HEK293T (cell line): ENCODE measurements around the gene ENDOU.

Source experiments
- CTCF ChIA-PET: fragments of 350-600 bp; formaldehyde crosslinking; extraction: SDS; loops from one replicate; lab custom pipeline; 2021; ENCODE audit warnings: antibody characterized with exemption, inconsistent platforms; lab: Yijun Ruan, JAX
- POLR2A ChIA-PET: fragments of 350-600 bp; formaldehyde crosslinking; extraction: SDS; loops from one replicate; lab custom pipeline; 2020; ENCODE audit warnings: antibody characterized with exemption, inconsistent platforms; lab: Yijun Ruan, JAX
- DNase-seq: peaks from one replicate; pipeline ENCODE4 v3.0.0; 2012; ENCODE audit warnings: mixed read lengths; ENCODE audit errors: extremely low spot score
- ARNT ChIP-seq: fragments of 450-650 bp; IDR thresholded peaks from 2 replicates; pipeline ENCODE4 v1.6.1; 2017; ENCODE audit warnings: mild to moderate bottlenecking
- BHLHE40 ChIP-seq: fragments of 450-650 bp; IDR thresholded peaks from 2 replicates; pipeline ENCODE4 v1.6.1; 2016; ENCODE audit warnings: mild to moderate bottlenecking, moderate library complexity, borderline replicate concordance
- CTBP1 ChIP-seq: fragments of 450-650 bp; IDR thresholded peaks from 2 replicates; pipeline ENCODE4 v1.6.1; 2016; ENCODE audit warnings: borderline replicate concordance
- ELF4 ChIP-seq: fragments of 450-650 bp; IDR thresholded peaks from 2 replicates; pipeline ENCODE4 v1.6.1; 2017; ENCODE audit warnings: antibody characterized with exemption
- FOXA1 ChIP-seq: fragments of 450-650 bp; IDR thresholded peaks from 2 replicates; pipeline ENCODE4 v1.6.1; 2016; ENCODE audit warnings: mild to moderate bottlenecking
- FOXK2 ChIP-seq: fragments of 450-650 bp; IDR thresholded peaks from 2 replicates; pipeline ENCODE4 v1.6.1; 2016; ENCODE audit warnings: mild to moderate bottlenecking
- FOXM1 ChIP-seq: fragments of 450-650 bp; IDR thresholded peaks from 2 replicates; pipeline ENCODE4 v1.6.1; 2017; ENCODE audit warnings: mild to moderate bottlenecking, borderline replicate concordance
- HDGF ChIP-seq: fragments of 450-650 bp; IDR thresholded peaks from 2 replicates; pipeline ENCODE4 v1.6.1; 2017; ENCODE audit warnings: antibody characterized with exemption, borderline replicate concordance
- L3MBTL2 ChIP-seq: fragments of 450-650 bp; conservative IDR thresholded peaks from 2 replicates; pipeline ENCODE4 v1.6.1; 2016; ENCODE audit warnings: mild to moderate bottlenecking
- LEF1 ChIP-seq: fragments of 450-650 bp; IDR thresholded peaks from 2 replicates; pipeline ENCODE4 v1.6.1; 2017; ENCODE audit warnings: mild to moderate bottlenecking, borderline replicate concordance
- NFRKB ChIP-seq: fragments of 450-650 bp; IDR thresholded peaks from 2 replicates; pipeline ENCODE4 v1.6.1; 2016; ENCODE audit warnings: mild to moderate bottlenecking, moderate library complexity
- PKNOX1 ChIP-seq: fragments of 450-650 bp; IDR thresholded peaks from 2 replicates; pipeline ENCODE4 v1.6.1; 2016
- SP1 ChIP-seq: fragments of 450-650 bp; IDR thresholded peaks from 2 replicates; pipeline ENCODE4 v1.6.1; 2017
- SUZ12 ChIP-seq: fragments of 450-650 bp; IDR thresholded peaks from 2 replicates; pipeline ENCODE4 v1.6.1; 2016; ENCODE audit warnings: mild to moderate bottlenecking
- TARDBP ChIP-seq: fragments of 450-650 bp; IDR thresholded peaks from 2 replicates; pipeline ENCODE4 v1.6.1; 2016
- ZNF384 ChIP-seq: fragments of 450-650 bp; IDR thresholded peaks from 2 replicates; pipeline ENCODE4 v1.6.1; 2016

The ENDOU gene

GRCh38 chr12:47754881-47755280 lies 29.6 kb upstream of the ENDOU start:
- POLR2A ChIA-PET: interaction anchor here (0.7 to 1.6 kb wide), 4 partner anchors 12 to 17 kb away, joined by 3 to 5 read pairs (median 3); no protein-coding TSS in a partner anchor
- TF ChIP-seq PKNOX1 (no peak), LEF1 (no peak), BHLHE40 (no peak), FOXM1 (no peak), CTBP1 (no peak), FOXA1 (no peak), ARNT (no peak), ELF4 (no peak)
- no peak for DNase-seq
- CTCF ChIA-PET: interaction anchor here (0.8 to 4.7 kb wide), 3 partner anchors 11 to 85 kb away, joined by 3 to 19 read pairs (median 6); no protein-coding TSS in a partner anchor

DNA sequence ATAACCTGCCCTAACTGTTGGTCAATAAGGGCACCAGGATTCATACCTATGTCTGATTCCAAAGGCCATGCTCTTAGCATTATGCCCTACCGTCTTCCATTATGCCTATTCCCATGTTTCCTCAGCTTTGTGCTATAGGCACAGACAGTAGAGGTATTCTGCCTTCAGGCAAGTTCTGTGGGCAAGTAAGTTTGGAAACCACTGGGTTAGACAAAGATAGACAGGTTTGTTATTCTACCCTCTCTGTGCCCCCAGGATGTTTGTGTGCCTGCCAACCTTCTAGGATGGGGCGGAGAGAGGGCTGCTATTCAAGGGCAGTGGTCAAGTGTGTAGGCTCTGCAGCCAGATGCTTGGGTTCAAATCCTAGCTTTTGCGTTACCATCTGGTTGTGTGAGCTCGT lies 28.8 kb upstream of the ENDOU start:
- POLR2A ChIA-PET: interaction anchor here (1.6 kb wide), 1 partner anchor 15 kb away, joined by 5 read pairs; no protein-coding TSS in a partner anchor
- CTCF ChIA-PET: interaction anchor here (0.8 to 4.7 kb wide), 3 partner anchors 10 to 18 kb away, joined by 3 to 19 read pairs (median 4); no protein-coding TSS in a partner anchor

GRCh38 chr12:47753021-47754001 lies 28.0 kb upstream of the ENDOU start:
- ChIA-PET POLR2A (interaction anchor here (1.6 kb wide), 1 partner anchor 16 kb away, joined by 5 read pairs; no protein-coding TSS in a partner anchor), CTCF (interaction anchor here (0.8 to 2.1 kb wide), 5 partner anchors 9 to 19 kb away, joined by 3 to 11 read pairs (median 3); no protein-coding TSS in a partner anchor)
- DNase-seq: no peak
- TF ChIP-seq CTBP1 (no peak), HDGF (no peak), FOXK2 (no peak), LEF1 (no peak), ELF4 (no peak), BHLHE40 (no peak), TARDBP (no peak), FOXM1 (no peak), SP1 (no peak), FOXA1 (no peak), L3MBTL2 (no peak), ZNF384 (no peak), SUZ12 (no peak), PKNOX1 (no peak), ARNT (no peak), NFRKB (no peak)

More for the DNA sequence above, 28.8 kb upstream of the ENDOU start:
- DNase-seq: no peak
- TF ChIP-seq FOXM1: no peak
- no peak for TF ChIP-seq NFRKB
- TF ChIP-seq BHLHE40: no peak
- TF ChIP-seq SUZ12: no peak
- TF ChIP-seq SP1: no peak
- TF ChIP-seq PKNOX1: no peak
- TF ChIP-seq FOXK2: no peak
- TF ChIP-seq L3MBTL2: no peak
- no peak for TF ChIP-seq HDGF
- no peak for TF ChIP-seq TARDBP
- no peak for TF ChIP-seq ARNT
- TF ChIP-seq ELF4: no peak

DNA sequence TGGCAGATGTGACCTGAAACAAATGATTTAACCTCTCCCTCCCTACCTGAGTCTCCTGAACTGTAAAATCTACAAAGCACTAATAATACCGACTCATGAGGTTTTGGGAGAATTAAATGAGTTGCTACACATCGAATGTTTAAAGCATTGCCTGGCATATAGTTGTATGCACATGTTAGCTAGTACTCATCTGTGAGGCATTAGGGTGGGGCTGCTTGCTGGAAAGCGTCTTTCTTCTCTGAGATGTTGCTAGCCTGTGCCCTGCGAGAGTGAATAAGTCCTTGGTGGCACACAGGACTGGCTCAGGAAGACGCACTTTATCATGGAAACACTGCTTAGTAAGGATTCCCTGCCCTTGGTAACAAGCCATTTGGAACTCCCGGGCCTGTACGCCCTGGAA lies 27.3 kb upstream of the ENDOU start:
- ChIA-PET CTCF (interaction anchor here (1.0 to 2.1 kb wide), 3 partner anchors 10 to 20 kb away, joined by 3 to 11 read pairs (median 3); no protein-coding TSS in a partner anchor), POLR2A (no interaction called here)
- TF ChIP-seq ELF4 (no peak), FOXK2 (no peak), LEF1 (no peak), SP1 (no peak), TARDBP (no peak), ZNF384 (no peak), L3MBTL2 (no peak)
- no peak for DNase-seq

- no peak for DNase-seq
- no peak for TF ChIP-seq SP1
- POLR2A ChIA-PET: no interaction called here
- CTCF ChIA-PET: interaction anchor here (1.0 to 2.1 kb wide), 3 partner anchors 10 to 20 kb away, joined by 3 to 11 read pairs (median 3); no protein-coding TSS in a partner anchor
Measured at GRCh38 chr12:47752121-47752520, 26.8 kb upstream of the ENDOU start.

DNA sequence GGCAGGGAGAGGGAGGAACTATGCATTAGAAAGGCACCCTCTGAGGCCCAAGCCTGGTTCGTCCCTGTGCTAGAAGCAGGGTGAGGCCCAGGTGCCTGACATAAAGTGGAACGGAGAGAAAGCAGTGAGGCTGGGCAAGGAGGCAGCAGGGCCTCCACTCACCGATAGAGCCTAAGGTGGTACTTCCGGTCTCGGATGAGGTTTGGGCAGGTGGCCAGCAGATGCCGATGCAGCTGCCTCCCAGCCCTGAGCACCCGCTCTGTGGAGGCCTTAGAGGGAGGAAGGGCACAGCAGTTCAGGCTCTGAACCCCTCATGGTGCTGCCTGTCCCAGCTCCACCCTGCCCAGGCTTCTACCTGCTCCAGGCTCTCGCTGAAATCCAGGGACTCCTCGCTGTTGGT lies 26.3 kb upstream of the ENDOU start:
- ChIA-PET CTCF (interaction anchor here (2.1 kb wide), 1 partner anchor 9 kb away, joined by 11 read pairs; no protein-coding TSS in a partner anchor), POLR2A (no interaction called here)
- TF ChIP-seq BHLHE40 (no peak), HDGF (no peak), SP1 (no peak), FOXK2 (no peak), ELF4 (no peak), SUZ12 (no peak), NFRKB (no peak), LEF1 (no peak)
- DNase-seq: no peak
